H9 (cell line): ENCODE results near the gene HPF1. TPM values are rescaled to one million over a fixed set of nuclear protein-coding genes. Genes with fewer than 3 reads are reported as not detected.

Experiments
- DNase-seq: peaks from one replicate; pipeline ENCODE4 v3.0.0-alpha.2; 2017
- H2AFZ ChIP-seq: one replicate; pipeline ENCODE4 v1.6.1; 2013; ENCODE audit warnings: mild to moderate bottlenecking, low read length, control low read depth, moderate library complexity
- H2AK5ac ChIP-seq: 2 replicates; pipeline ENCODE4 v1.6.1; 2013; ENCODE audit warnings: low read length, control low read depth, mixed read lengths; ENCODE audit not compliant: insufficient read length
- H2BK120ac ChIP-seq: one replicate; pipeline ENCODE4 v1.6.1; 2013; ENCODE audit warnings: low read depth, mild to moderate bottlenecking, low read length, control low read depth, inconsistent platforms; ENCODE audit not compliant: poor library complexity, severe bottlenecking
- H2BK12ac ChIP-seq: 2 replicates; pipeline ENCODE4 v1.6.1; 2013; ENCODE audit warnings: low read length, control low read depth, mixed read lengths, low read depth; ENCODE audit not compliant: insufficient read length
- H2BK15ac ChIP-seq: 2 replicates; pipeline ENCODE4 v1.6.1; 2013; ENCODE audit warnings: low read depth, low read length, control low read depth
- H2BK20ac ChIP-seq: one replicate; pipeline ENCODE4 v1.6.1; 2013; ENCODE audit warnings: low read depth, mild to moderate bottlenecking, low read length, control low read depth, inconsistent platforms; ENCODE audit not compliant: poor library complexity, severe bottlenecking
- H2BK5ac ChIP-seq: 2 replicates; pipeline ENCODE4 v1.6.1; 2013; ENCODE audit warnings: low read length, control low read depth, mixed read lengths; ENCODE audit not compliant: insufficient read length
- H3K14ac ChIP-seq: 2 replicates; pipeline ENCODE4 v1.6.1; 2013; ENCODE audit warnings: low read length, control low read depth; ENCODE audit not compliant: insufficient read depth
- H3K18ac ChIP-seq: 2 replicates; pipeline ENCODE4 v1.6.1; 2013; ENCODE audit warnings: low read depth, mild to moderate bottlenecking, mixed read lengths, low read length, control low read depth; ENCODE audit not compliant: insufficient read length
- H3K23ac ChIP-seq: 2 replicates; pipeline ENCODE4 v1.6.1; 2013; ENCODE audit warnings: low read length, control low read depth, mixed read lengths, low read depth; ENCODE audit not compliant: insufficient read length
- H3K23me2 ChIP-seq: 2 replicates; pipeline ENCODE4 v1.6.1; 2013; ENCODE audit warnings: low read depth, mild to moderate bottlenecking, mixed read lengths, low read length, control low read depth; ENCODE audit not compliant: insufficient read length, poor library complexity, severe bottlenecking
- H3K27ac ChIP-seq: 2 replicates; pipeline ENCODE4 v1.5.1; 2013; ENCODE audit warnings: low read length, control low read depth, mixed read lengths, low read depth; ENCODE audit not compliant: insufficient read length
- H3K27me3 ChIP-seq: 2 replicates; pipeline ENCODE4 v1.6.1; 2013; ENCODE audit warnings: low read length, control low read depth, inconsistent platforms; ENCODE audit not compliant: insufficient read depth
- H3K4ac ChIP-seq: 2 replicates; pipeline ENCODE4 v1.6.1; 2013; ENCODE audit warnings: low read depth, mild to moderate bottlenecking, control low read depth, inconsistent platforms, low read length, moderate library complexity
- H3K4me1 ChIP-seq: 2 replicates; pipeline ENCODE4 v1.6.1; 2013; ENCODE audit warnings: low read length, control low read depth, inconsistent platforms; ENCODE audit not compliant: insufficient read depth
- H3K4me2 ChIP-seq: 2 replicates; pipeline ENCODE4 v1.6.1; 2013; ENCODE audit warnings: low read length, control low read depth, mixed read lengths; ENCODE audit not compliant: insufficient read length, insufficient read depth
- H3K56ac ChIP-seq: 2 replicates; pipeline ENCODE4 v1.6.1; 2013; ENCODE audit warnings: low read depth, mild to moderate bottlenecking, mixed read lengths, low read length, control low read depth; ENCODE audit not compliant: insufficient read length
- H3K79me1 ChIP-seq: 2 replicates; pipeline ENCODE4 v1.6.1; 2013; ENCODE audit warnings: low read depth, mild to moderate bottlenecking, moderate library complexity, low read length, control low read depth, inconsistent platforms; ENCODE audit not compliant: insufficient read depth, poor library complexity, severe bottlenecking
- H3K79me2 ChIP-seq: 2 replicates; pipeline ENCODE4 v1.6.1; 2013; ENCODE audit warnings: low read length, control low read depth, inconsistent platforms; ENCODE audit not compliant: insufficient read depth
- H3K9ac ChIP-seq: 2 replicates; pipeline ENCODE4 v1.6.1; 2013; ENCODE audit warnings: low read length, control low read depth, mixed read lengths; ENCODE audit not compliant: insufficient read length; ENCODE audit errors: extremely low read depth
- H3K9me3 ChIP-seq: one replicate; pipeline ENCODE4 v1.6.1; 2013; ENCODE audit warnings: low read depth, low read length, inconsistent platforms; ENCODE audit not compliant: control insufficient read depth
- H3T11ph ChIP-seq: one replicate; pipeline ENCODE4 v1.6.1; 2013; ENCODE audit warnings: mild to moderate bottlenecking, low read length, control low read depth, inconsistent platforms
- H4K20me1 ChIP-seq: one replicate; pipeline ENCODE4 v1.6.1; 2013; ENCODE audit not compliant: control insufficient read depth, insufficient read length, insufficient read depth
- H4K5ac ChIP-seq: 2 replicates; pipeline ENCODE4 v1.6.1; 2013; ENCODE audit warnings: low read depth, mild to moderate bottlenecking, mixed read lengths, low read length, control low read depth; ENCODE audit not compliant: insufficient read length
- H4K8ac ChIP-seq: replicated peaks from 2 replicates; pipeline ENCODE4 v1.6.1; 2013; ENCODE audit warnings: low read length, control low read depth, mixed read lengths, low read depth; ENCODE audit not compliant: insufficient read length
- H4K91ac ChIP-seq: 2 replicates; pipeline ENCODE4 v1.6.1; 2013; ENCODE audit warnings: low read depth, mild to moderate bottlenecking, moderate library complexity, mixed read lengths, low read length, control low read depth; ENCODE audit not compliant: insufficient read length
- H3K27ac Mint-ChIP-seq, 3 experiments: 2 replicates in 2 of 3; 3 replicates in 1 of 3; pipeline ENCODE4 v1.8.0; 2020 to 2021; ENCODE audit warnings: mixed read lengths in 3 of 3, mild to moderate bottlenecking in 1 of 3, moderate library complexity in 1 of 3
- H3K27me3 Mint-ChIP-seq: 2 replicates; pipeline ENCODE4 v1.8.0; 2021; ENCODE audit warnings: low read depth, mild to moderate bottlenecking, moderate library complexity, mixed read lengths
- H3K36me3 Mint-ChIP-seq, 3 experiments: 2 replicates in 2 of 3; 3 replicates in 1 of 3; pipeline ENCODE4 v1.8.0; 2020 to 2021; ENCODE audit warnings: low read depth in 3 of 3, mixed read lengths in 3 of 3; ENCODE audit not compliant: insufficient read depth in 1 of 3
- H3K4me1 Mint-ChIP-seq, 2 experiments: 2 replicates each; pipeline ENCODE4 v1.8.0; 2020; ENCODE audit warnings: mixed read lengths in 2 of 2
- H3K4me3 Mint-ChIP-seq, 2 experiments: 2 replicates in 1 of 2; 3 replicates in 1 of 2; pipeline ENCODE4 v1.8.0; 2020 to 2021; ENCODE audit warnings: mild to moderate bottlenecking in 2 of 2, mixed read lengths in 2 of 2, moderate library complexity in 1 of 2
- H3K9me3 Mint-ChIP-seq, 2 experiments: 2 replicates in 1 of 2; 3 replicates in 1 of 2; pipeline ENCODE4 v1.8.0; 2020; ENCODE audit warnings: mild to moderate bottlenecking in 2 of 2, mixed read lengths in 2 of 2, moderate library complexity in 1 of 2
- WGBS: extraction: QIAGEN DNeasy Blood & Tissue Kit; methylation state at CpG from one replicate; pipeline ENCODE4 v1.1.7; 2013; ENCODE audit warnings: missing lambda C conversion rate, low lambda C conversion rate, mixed read lengths; ENCODE audit not compliant: insufficient read length; ENCODE audit errors: extremely low coverage; 5-methylcytosine and 5-hydroxymethylcytosine counted together
- total RNA-seq: library from RNA; stranded (reverse); gene quantifications from 2 replicates; pipeline ENCODE4 v1.2.1, GENCODE V29; 2021
- TF ChIP-seq, protein P1 (sequence below): fragments of 200-600 bp; sonication (generic); conservative IDR thresholded peaks from 3 replicates; pipeline ENCODE4 v1.8.0; 2021; ENCODE audit warnings: antibody characterized with exemption, mild to moderate bottlenecking

HPF1 gene
- total RNA-seq, 1 experiment from 2014 or later: 32.1 TPM

DNA sequence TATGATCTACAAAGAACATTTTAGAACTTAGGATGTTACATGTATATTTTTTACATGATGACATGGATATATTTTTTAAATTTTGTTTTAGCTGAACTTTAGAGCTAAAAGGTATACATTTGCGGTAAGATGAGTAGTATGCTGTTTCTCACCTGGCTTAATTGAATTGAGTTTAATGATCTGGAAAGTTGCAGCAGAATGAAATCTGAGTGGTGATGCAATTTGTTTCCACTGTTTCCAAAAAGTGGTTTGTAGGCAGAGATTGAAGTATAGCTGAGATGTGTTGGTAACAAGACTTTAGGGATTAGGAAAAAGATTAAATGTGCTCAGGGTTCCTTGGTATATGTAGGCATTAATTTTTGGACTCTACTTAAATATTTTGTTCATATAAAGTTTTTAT is 68.1 kb downstream of the HPF1 start:
- no peak overlapping the region for H3T11ph ChIP-seq
- H3K4me1 Mint-ChIP-seq: no peaks in the 10 kb centered on the region
- H3K27ac Mint-ChIP-seq: peak overlapping the region in 1 of 3 experiments; percentile 48; a peak in 1 of 7 replicates
- no peaks in the 10 kb centered on the region for H3K27me3 ChIP-seq
- no peak overlapping the region for H3K4me3 Mint-ChIP-seq
- TF ChIP-seq, protein P1, sequence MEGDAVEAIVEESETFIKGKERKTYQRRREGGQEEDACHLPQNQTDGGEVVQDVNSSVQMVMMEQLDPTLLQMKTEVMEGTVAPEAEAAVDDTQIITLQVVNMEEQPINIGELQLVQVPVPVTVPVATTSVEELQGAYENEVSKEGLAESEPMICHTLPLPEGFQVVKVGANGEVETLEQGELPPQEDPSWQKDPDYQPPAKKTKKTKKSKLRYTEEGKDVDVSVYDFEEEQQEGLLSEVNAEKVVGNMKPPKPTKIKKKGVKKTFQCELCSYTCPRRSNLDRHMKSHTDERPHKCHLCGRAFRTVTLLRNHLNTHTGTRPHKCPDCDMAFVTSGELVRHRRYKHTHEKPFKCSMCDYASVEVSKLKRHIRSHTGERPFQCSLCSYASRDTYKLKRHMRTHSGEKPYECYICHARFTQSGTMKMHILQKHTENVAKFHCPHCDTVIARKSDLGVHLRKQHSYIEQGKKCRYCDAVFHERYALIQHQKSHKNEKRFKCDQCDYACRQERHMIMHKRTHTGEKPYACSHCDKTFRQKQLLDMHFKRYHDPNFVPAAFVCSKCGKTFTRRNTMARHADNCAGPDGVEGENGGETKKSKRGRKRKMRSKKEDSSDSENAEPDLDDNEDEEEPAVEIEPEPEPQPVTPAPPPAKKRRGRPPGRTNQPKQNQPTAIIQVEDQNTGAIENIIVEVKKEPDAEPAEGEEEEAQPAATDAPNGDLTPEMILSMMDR: no peak
- no peaks in the 10 kb centered on the region for H3K79me2 ChIP-seq
- H3K9me3 ChIP-seq: no peaks in the 10 kb centered on the region
- H2BK5ac ChIP-seq: no peak overlapping the region
- no peak overlapping the region for H3K4ac ChIP-seq
- WGBS: no CpG with 5 or more reads among the region's 1 CpG
- H2AFZ ChIP-seq: no peak overlapping the region
- peaks cover 10 to 22% (median 20%) of the 10 kb centered on the region in 3 experiments for H3K36me3 Mint-ChIP-seq
- H3K9me3 Mint-ChIP-seq: no peaks in the 10 kb centered on the region
- H3K4me2 ChIP-seq: no peak overlapping the region
- no peaks in the 10 kb centered on the region for H4K20me1 ChIP-seq
- H3K56ac ChIP-seq: no peak overlapping the region
- no peak overlapping the region for H4K8ac ChIP-seq
- H3K14ac ChIP-seq: no peak overlapping the region
- H2BK120ac ChIP-seq: no peak overlapping the region
- H3K79me1 ChIP-seq: no peaks in the 10 kb centered on the region
- H4K91ac ChIP-seq: no peak overlapping the region
- no peak overlapping the region for H3K18ac ChIP-seq
- no peaks in the 10 kb centered on the region for H3K23me2 ChIP-seq
- H2BK15ac ChIP-seq: no peak overlapping the region
- no peak overlapping the region for H2AK5ac ChIP-seq
- no peak overlapping the region for H4K5ac ChIP-seq
- no peak for DNase-seq
- H3K9ac ChIP-seq: no peak overlapping the region
- no peaks in the 10 kb centered on the region for H3K27me3 Mint-ChIP-seq
- H3K27ac ChIP-seq: no peak overlapping the region
- no peak overlapping the region for H3K23ac ChIP-seq
- H2BK12ac ChIP-seq: no peak overlapping the region
- H3K4me1 ChIP-seq: no peaks in the 10 kb centered on the region
- H2BK20ac ChIP-seq: no peak overlapping the region
